ENCODE measurements around the gene GNB1.
A peak's percentile ranks its signal among the peaks of the same experiment; 100 is the strongest.

DNA sequence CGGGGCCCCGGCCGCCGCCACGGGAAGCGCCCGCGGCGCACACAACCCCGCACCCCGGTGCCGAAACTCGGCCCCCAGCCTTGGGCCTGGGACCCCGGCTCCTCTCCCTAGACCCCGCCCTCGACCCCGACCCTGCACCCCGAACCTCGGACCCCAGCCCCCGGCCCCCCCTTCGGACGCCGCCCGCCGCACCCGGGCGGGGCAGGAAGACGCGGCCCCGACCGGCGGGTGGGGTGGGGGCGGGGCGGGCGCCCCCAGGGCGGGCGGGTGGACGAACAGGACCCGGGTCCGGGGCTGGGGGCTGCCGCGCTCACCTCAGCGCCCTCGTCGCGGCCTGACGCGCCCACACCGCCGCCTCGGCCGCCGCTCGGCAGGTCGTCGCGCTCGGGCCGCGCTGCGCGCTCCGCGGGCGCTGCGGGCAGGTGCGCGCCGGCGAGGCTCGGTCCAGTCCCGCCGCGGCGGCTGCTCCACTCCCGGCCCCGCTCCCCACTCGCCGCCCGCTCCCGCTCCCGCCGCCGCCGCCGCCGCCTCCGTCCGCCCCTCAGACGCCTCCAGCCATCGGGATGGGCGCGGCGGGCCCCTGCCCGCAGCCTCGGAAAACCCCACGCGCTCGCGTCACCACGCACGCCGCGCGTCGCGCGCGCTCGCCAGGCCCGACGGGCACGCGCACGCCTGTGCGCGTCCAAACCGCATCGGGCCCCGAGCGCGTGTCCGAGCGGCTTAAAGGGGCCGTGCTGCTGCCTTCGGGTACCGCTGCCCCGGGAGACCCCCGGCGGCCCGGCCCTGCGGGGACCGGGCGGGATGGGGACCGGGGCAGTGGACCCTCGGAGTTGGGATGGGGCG is at the start of gene GNB1:
- peak; percentile 43 for TF ChIP-seq POLR2A (IDR thresholded peaks at IDR 0.05; ENCODE audit: low read length)
- TF ChIP-seq GATA1 (IDR thresholded peaks at IDR 0.05; ENCODE audit: low read depth, low read length): no peak

Data from erythroblast (primary cell).